CD14-positive monocyte (primary cell): ENCODE data around the gene ARNT2. TPM values are rescaled to one million over a fixed set of nuclear protein-coding genes. Genes with fewer than 3 reads are reported as not detected.

Experiments used
- DNase-seq, 3 donors: peaks; one replicate each; pipeline ENCODE4 v3.0.0-alpha.2; 2011 to 2022
- H2AFZ ChIP-seq: 2 replicates; pipeline ENCODE4 v1.6.0; 2012; ENCODE audit warnings: mild to moderate bottlenecking, low read depth, low read length, inconsistent platforms; ENCODE audit not compliant: insufficient read depth, poor library complexity, severe bottlenecking
- H3K27ac ChIP-seq, 2 donors: 1 replicate in 1 of 2; 2 replicates in 1 of 2; pipeline ENCODE4 v1.5.1; 2012 to 2013; ENCODE audit warnings: low read length in 2 of 2, control low read depth in 1 of 2, inconsistent platforms in 1 of 2, low read depth in 1 of 2, mild to moderate bottlenecking in 1 of 2
- H3K27me3 ChIP-seq, 2 donors: one replicate each; pipeline versions ENCODE4 v1.6.0 to v1.6.1; 2011 to 2013; ENCODE audit warnings: low read length in 2 of 2; ENCODE audit not compliant: control insufficient read depth in 2 of 2, insufficient read depth in 2 of 2
- H3K36me3 ChIP-seq, 2 donors: replicated peaks in 1 of 2; 1 replicate in 1 of 2; 2 replicates in 1 of 2; pipeline versions ENCODE4 v1.5.1 to v1.6.1; 2012 to 2013; ENCODE audit warnings: low read length in 2 of 2, control low read depth in 1 of 2, inconsistent platforms in 1 of 2, mild to moderate bottlenecking in 1 of 2; ENCODE audit not compliant: insufficient read depth in 2 of 2, control insufficient read depth in 1 of 2
- H3K4me1 ChIP-seq, 2 donors: 1 replicate in 1 of 2; 2 replicates in 1 of 2; pipeline versions ENCODE4 v1.5.1 to v1.6.1; 2012 to 2013; ENCODE audit warnings: low read length in 2 of 2, control low read depth in 1 of 2, inconsistent platforms in 1 of 2, mild to moderate bottlenecking in 1 of 2, moderate library complexity in 1 of 2; ENCODE audit not compliant: insufficient read depth in 2 of 2, control insufficient read depth in 1 of 2
- H3K4me2 ChIP-seq: replicated peaks from 2 replicates; pipeline ENCODE3; 2012; ENCODE audit warnings: low read length, moderate library complexity, mild to moderate bottlenecking; ENCODE audit not compliant: poor library complexity, severe bottlenecking; ENCODE audit errors: extremely low read depth
- H3K4me3 ChIP-seq, 3 experiments: fragments of 200-600 bp in 1 of 3; sonication (generic) in 1 of 3; replicated peaks in 1 of 3; 1 replicate in 2 of 3; 2 replicates in 1 of 3; pipeline ENCODE4 v1.5.1; 2011 to 2013; ENCODE audit warnings: low read length in 3 of 3, mild to moderate bottlenecking in 3 of 3, control low read depth in 2 of 3, low read depth in 2 of 3, inconsistent platforms in 1 of 3, moderate library complexity in 1 of 3
- H3K79me2 ChIP-seq: 2 replicates; pipeline ENCODE4 v1.6.0; 2012; ENCODE audit warnings: mild to moderate bottlenecking, control low read depth, inconsistent platforms, low read length, moderate library complexity; ENCODE audit not compliant: insufficient read depth
- H3K9ac ChIP-seq: 2 replicates; pipeline ENCODE4 v1.6.0; 2017; ENCODE audit warnings: low read length, mild to moderate bottlenecking; ENCODE audit not compliant: insufficient read depth, poor library complexity, severe bottlenecking
- H3K9me3 ChIP-seq, 2 donors: replicated peaks in 1 of 2; 1 replicate in 1 of 2; 2 replicates in 1 of 2; pipeline versions ENCODE4 v1.5.1 to v1.6.1; 2012 to 2013; ENCODE audit warnings: low read length in 2 of 2, control low read depth in 1 of 2; ENCODE audit not compliant: control insufficient read depth in 1 of 2, insufficient read depth in 1 of 2
- H4K20me1 ChIP-seq: 2 replicates; pipeline ENCODE4 v1.6.0; 2012; ENCODE audit warnings: mild to moderate bottlenecking, low read length, control low read depth, moderate library complexity; ENCODE audit not compliant: insufficient read depth
- H3K27ac Mint-ChIP-seq, 7 donors: one replicate each; pipeline ENCODE4 v1.8.0; 2020; ENCODE audit warnings: mild to moderate bottlenecking in 7 of 7, mixed read lengths in 7 of 7, moderate library complexity in 6 of 7, inconsistent platforms in 2 of 7
- H3K27me3 Mint-ChIP-seq, 3 donors: one replicate each; pipeline ENCODE4 v1.8.0; 2021 to 2022; ENCODE audit warnings: low read depth in 3 of 3, mild to moderate bottlenecking in 3 of 3, mixed read lengths in 3 of 3, moderate library complexity in 3 of 3, inconsistent platforms in 1 of 3
- H3K36me3 Mint-ChIP-seq, 2 donors: one replicate each; pipeline ENCODE4 v1.8.0; 2020; ENCODE audit warnings: mixed read lengths in 2 of 2, inconsistent platforms in 1 of 2, mild to moderate bottlenecking in 1 of 2
- H3K4me1 Mint-ChIP-seq: one replicate; pipeline ENCODE4 v1.8.0; 2020; ENCODE audit warnings: mild to moderate bottlenecking, mixed read lengths
- H3K4me3 Mint-ChIP-seq, 2 donors: one replicate each; pipeline ENCODE4 v1.8.0; 2020; ENCODE audit warnings: mild to moderate bottlenecking in 2 of 2, mixed read lengths in 2 of 2, moderate library complexity in 1 of 2
- H3K9me3 Mint-ChIP-seq, 7 donors: one replicate each; pipeline ENCODE4 v1.8.0; 2020 to 2022; ENCODE audit warnings: mixed read lengths in 7 of 7, mild to moderate bottlenecking in 6 of 7, moderate library complexity in 6 of 7, inconsistent platforms in 2 of 7
- CTCF ChIP-seq: fragments of 200-600 bp; IDR thresholded peaks from one replicate; pipeline ENCODE4 v1.8.0; 2022; ENCODE audit warnings: antibody characterized with exemption, mild to moderate bottlenecking
- WGBS: methylation state at CpG from one replicate; pipeline ENCODE4 v1.1.5; 2013; ENCODE audit warnings: missing lambda C conversion rate; ENCODE audit not compliant: insufficient coverage; 5-methylcytosine and 5-hydroxymethylcytosine counted together
- intact Hi-C, 2 donors: fragments of 100-400 bp; cut with micrococcal nuclease; formaldehyde crosslinking; loops; one replicate each; pipeline versions ENCODE4 v1.15.0 to v1.15.1; 2023
- polyA plus RNA-seq, 3 donors: library from polyadenylated mRNA; depleted of rRNA in 1 of 3; unstranded in 2 of 3; stranded (reverse) in 1 of 3; fragments of 300-500 nt in 2 of 3; fragments of >200 nt in 1 of 3; fragmentation: Illumina TruSeq in 2 of 3; gene quantifications; 1 replicate in 2 of 3; 2 replicates in 1 of 3; pipeline ENCODE4 v1.2.3, GENCODE V29; 2012 to 2021

ARNT2 gene
- polyA plus RNA-seq, 3 donors: not detected

GRCh38 chr15:80399508-80399907 is 4.7 kb upstream of the ARNT2 start:
- Mint-ChIP-seq H3K27me3 (peaks cover 47 to 63% (median 57%) of the 10 kb centered on the region in 3 donors), H3K9me3 (peaks cover 0 to 3% (median 0%) of the 10 kb centered on the region in 7 donors), H3K27ac (no peak overlapping the region), H3K4me1 (no peaks in the 10 kb centered on the region), H3K4me3 (no peak overlapping the region), H3K36me3 (no peaks in the 10 kb centered on the region)
- 90% methylated on average over 2 of the region's 3 CpGs for WGBS
- H3K4me2 ChIP-seq: no peak overlapping the region
- no peaks in the 10 kb centered on the region for H3K4me1 ChIP-seq
- H4K20me1 ChIP-seq: no peaks in the 10 kb centered on the region
- no peak for DNase-seq
- no peak overlapping the region for H3K4me3 ChIP-seq
- H3K27ac ChIP-seq: no peak overlapping the region
- H3K27me3 ChIP-seq: peaks cover 33 to 47% of the 10 kb centered on the region in 2 donors
- H3K9ac ChIP-seq: no peak overlapping the region
- H3K36me3 ChIP-seq: no peaks in the 10 kb centered on the region
- no peaks in the 10 kb centered on the region for H3K79me2 ChIP-seq
- no peaks in the 10 kb centered on the region for H3K9me3 ChIP-seq
- intact Hi-C loops: no loop called here
- no peak for TF ChIP-seq CTCF
- H2AFZ ChIP-seq: no peak overlapping the region

GRCh38 chr15:80401456-80401855 is 2.7 kb upstream of the ARNT2 start:
- peaks cover 56 to 73% (median 68%) of the 10 kb centered on the region in 3 donors for H3K27me3 Mint-ChIP-seq
- peaks cover 49 to 66% of the 10 kb centered on the region in 2 donors for H3K27me3 ChIP-seq
- H4K20me1 ChIP-seq: no peaks in the 10 kb centered on the region
- no peaks in the 10 kb centered on the region for H3K36me3 Mint-ChIP-seq
- H3K27ac Mint-ChIP-seq: no peak overlapping the region
- H3K79me2 ChIP-seq: no peaks in the 10 kb centered on the region
- H3K4me3 ChIP-seq: no peak overlapping the region
- H3K4me2 ChIP-seq: no peak overlapping the region
- peaks cover 0 to 3% of the 10 kb centered on the region in 2 donors for H3K4me1 ChIP-seq
- no peak overlapping the region for H2AFZ ChIP-seq
- no peak for DNase-seq
- no peaks in the 10 kb centered on the region for H3K36me3 ChIP-seq
- peaks cover 4% of the 10 kb centered on the region for H3K4me1 Mint-ChIP-seq
- WGBS: no CpG with 5 or more reads among the region's 5 CpGs
- peaks cover 0 to 7% (median 3%) of the 10 kb centered on the region in 7 donors for H3K9me3 Mint-ChIP-seq
- intact Hi-C loops: no loop called here
- no peak for TF ChIP-seq CTCF
- H3K27ac ChIP-seq: no peak overlapping the region
- H3K9me3 ChIP-seq: peaks cover 0 to 16% of the 10 kb centered on the region in 2 donors
- H3K4me3 Mint-ChIP-seq: peak overlapping the region in 1 of 2 donors; percentile 24
- no peak overlapping the region for H3K9ac ChIP-seq
